ENCODE data around the gene DCTN1.

The DCTN1 gene

DNA sequence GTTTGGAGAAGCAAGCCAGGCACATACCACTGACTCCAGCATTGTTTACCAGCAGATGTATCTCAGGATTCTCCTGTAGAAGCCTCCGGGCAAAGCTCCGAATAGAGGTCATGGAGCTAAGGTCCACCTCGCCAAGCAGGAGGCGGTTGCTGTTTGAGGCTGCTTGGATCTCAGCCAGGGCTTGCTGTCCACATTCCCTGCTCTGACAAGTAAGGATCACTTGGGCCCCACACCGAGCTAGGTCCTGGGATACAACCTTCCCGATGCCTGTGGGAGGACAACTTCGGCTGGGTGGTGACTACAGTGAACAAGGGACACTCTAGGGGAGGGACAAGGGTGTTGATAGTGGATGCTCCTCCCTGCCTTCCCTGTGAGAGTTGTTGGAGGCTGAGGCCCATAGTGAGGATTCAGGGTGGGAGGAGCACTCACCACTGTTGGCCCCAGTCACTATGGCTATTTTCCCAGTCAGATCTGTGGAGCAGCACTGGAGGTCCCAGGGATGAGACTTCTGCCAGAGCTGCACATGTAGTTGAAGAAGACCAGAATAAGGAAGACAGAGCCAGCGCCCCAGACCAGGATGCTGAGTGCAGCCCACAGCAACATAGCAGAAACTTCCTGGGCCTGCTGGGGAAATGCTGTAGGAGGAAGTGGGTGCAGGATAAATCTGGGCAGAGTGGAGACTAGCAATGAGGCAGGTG is 33.0 kb upstream of the DCTN1 start:
- DNase-seq = no peak

DNA sequence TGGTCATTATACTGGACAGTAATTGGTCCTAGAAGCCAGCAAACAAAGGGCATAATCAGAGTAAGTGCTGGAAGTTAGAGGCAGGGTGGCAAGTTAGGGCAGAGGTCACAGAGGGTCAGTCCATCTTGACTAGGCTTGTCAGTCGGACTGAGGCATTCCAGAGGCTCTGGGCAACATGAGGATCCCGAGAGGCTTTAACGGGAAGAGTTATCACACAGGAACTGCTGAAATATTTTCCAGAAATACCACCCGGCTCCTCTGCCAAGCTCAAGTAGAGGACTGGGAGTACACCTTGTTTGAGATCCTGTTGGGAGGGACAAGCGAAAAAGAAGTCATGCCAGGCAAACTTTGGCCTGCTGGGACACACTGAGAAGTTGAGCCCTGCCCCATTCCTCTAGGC is 27.6 kb upstream of the DCTN1 start:
- no peak for DNase-seq

DNA sequence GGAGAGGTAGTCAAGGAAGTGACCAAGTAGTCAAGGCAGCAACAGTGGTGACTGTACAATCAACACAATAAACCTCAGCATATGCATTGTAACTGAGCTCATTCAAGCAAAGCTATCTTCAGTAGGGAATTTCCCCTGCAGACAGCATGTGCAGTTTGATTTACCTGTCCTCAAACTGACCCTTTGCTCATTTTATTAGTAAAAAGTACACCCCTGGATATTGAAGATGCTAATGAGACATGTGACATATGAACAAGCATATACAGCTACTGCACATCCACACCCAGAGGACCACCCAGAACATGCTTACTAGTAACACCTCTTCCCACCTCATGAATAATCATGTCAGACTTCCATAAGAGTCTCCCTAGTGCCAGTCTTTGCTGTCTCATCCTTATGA is 25.9 kb upstream of the DCTN1 start:
- no peak for DNase-seq

DNA sequence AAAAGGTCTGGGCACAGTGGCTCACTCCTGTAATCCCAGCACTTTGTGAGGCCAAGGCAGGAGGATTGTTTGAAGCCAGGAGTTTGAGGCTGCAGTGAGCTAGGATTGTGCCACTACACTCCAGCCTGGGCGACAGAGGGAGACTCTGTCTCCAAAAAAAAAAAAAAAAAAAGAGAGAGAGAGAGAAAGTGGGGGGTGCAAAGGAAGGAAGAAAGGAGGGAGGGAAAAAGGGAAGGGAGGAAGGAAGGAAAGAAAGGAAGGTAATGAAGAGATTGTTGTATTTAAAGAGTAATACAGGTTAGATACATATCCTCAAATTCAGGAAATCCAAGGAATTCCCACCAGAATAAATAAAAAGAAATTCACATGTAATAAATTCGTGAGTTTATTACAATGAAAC is 21.8 kb upstream of the DCTN1 start:
- DNase-seq = no peak

DNA sequence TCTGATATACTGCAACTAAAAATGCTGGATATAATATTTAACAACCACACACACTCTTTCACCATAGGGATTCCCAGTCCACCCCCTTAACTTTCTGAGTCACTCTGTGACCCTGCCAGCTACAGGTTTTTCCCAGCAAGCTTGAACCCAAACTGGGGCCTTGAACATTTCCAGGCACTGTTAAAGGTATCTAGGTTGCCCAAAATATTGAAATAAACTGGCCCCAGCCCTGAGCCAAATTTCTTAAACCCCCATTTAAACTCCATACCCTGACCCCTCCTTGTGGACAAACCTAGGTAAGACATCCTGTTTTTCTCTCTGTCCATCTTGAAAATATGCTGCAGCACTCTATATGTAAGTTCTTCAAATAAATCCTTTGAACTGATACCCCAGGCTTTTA is 19.7 kb upstream of the DCTN1 start:
- DNase-seq = peak; percentile 6

DNA sequence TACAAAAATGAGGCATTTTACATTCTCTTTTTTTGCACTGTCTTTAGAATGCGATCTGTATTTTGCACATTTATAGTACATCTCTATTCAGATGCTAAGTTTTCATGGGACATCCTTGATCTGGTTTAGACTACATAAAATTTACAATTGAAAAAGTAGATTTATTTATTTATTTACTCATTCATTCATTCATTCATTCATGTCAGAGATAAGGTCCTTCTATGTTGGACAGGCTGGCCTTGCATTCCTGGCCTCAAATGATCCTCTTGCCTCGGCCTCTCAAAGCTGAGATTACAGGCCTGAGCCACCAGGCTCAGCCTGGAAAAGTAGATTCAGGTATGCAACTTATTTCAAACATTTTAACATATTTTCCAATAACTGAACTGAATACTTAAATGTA is 16.0 kb upstream of the DCTN1 start:
- DNase-seq = no peak

DNA sequence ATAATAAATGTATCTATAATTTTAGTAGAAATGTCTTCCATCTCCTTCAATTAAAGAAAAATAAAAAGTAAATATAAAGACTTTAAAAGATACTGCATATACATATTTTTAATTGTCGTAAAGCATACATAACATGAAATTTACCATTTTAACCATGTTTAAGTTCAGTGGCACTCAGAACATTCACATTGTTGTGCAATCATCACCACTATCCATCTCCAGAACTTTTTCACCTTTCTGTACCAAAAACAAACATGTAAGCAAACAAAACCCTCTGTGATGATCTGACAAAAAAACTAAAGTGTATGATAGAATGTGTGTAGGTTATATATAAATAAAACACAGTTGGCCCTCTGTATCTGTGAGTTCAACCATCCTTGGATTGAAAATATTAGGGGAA is 13.4 kb upstream of the DCTN1 start:
- no peak for DNase-seq

DNA sequence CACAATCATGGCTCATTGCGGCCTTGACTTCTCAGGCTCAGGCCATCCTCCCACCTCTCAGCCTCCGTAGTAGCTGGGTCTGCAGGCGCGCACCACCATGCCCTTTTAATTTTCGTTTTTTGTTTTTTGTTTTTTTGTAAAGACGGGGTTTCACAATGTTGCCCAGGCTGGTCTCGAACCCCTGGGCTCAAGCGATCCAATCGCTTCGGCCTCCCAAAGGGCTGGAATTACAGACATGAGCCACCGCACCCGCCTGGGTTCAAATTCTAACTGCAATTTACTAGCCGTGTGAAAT is 12.3 kb upstream of the DCTN1 start:
- no peak for DNase-seq

DNA sequence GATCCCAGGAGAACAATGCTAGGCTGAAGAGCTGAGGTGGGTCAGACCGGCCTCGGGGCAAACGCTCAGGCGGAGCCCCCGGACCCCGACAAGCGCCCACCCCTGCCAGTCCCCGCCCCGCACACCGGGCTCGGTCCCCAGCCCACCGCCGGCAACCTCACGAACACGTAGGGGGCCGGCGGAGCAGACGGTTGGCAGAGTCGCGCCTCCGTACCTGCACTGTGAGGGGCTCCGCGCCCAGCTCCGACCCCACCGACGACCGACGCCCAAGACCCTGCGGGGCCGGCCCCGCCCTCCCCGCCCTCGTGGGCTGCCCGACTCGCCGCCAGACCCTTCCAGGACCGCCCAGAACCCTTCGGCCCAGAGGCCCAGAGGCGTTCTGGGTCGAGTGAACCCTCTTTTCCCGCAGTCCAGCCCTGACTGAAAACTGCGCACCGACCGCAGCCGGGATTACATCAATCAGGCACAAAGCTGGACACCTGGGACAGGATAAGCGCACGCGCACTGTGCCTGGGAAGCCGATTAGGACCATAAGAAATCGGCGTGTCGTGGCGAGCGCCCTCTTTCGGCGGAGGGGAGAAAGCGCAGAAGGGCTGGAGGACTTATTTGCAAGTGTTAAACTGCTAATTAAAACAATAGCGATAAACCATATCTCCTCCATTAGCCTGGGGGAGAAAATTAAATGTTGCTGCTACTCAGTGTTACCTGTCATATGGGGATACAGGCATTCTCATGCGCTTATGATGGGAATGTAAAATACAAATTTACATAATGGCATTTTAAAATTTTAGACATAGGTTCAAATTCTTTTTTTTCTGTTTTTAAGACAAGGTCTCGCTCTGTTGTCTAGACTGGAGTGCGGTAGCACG is 11.7 kb upstream of the DCTN1 start:
- peak; percentile 89 for DNase-seq

DNA sequence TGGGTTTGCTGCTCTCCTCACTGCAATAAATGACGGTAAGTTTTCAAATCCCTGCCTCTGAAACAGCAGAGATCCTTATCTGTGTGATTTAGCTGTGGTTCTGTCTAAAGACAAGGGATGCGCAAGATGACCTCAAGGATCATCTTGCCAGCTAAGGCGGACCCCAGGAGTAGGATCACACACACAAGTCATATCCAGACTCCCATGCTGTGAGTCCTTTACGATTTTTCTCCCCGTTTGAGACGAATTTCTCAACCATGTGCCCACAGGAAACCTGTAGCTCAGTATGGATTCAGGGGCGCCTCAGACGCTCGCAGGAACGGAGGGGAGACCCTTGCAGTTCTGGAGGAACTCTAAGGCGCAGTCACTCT is 11.1 kb upstream of the DCTN1 start:
- DNase-seq = no peak

DNA sequence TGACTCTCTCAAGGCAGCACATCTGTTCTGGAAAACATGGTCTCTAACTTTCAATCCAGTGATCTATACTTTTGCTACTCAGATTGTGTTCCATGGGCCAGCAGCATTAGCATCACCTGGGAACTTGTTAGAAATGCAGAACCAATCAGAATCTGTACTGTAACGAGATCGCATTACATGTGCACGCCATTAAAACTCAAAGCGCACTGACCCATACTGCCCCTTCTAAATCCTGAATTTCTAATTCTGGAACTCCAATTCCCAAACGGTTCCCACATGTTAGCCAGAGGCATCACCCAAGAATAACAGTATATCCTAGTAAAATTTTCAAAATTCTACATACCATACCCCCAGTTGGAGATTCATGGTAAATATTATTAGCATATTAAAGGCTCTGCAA is 10.5 kb upstream of the DCTN1 start:
- DNase-seq = no peak

DNA sequence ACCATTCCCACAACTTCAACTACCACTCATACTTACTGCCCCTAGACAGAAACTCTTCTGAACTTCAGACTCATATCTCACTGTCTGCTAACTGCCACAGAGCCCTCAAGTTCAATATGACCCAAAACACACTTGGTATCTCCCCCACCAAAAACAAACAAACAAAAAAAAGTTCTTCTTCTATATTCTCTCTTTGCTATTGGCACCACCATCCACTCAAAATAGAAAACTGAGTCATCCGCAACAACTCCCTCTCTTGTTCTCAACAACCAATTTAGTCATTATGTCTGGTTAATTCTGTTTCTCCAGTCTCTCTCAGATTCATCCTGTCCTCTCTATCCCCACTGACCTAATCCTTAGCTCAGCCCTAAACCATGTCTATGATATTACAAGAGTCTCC is 7.2 kb upstream of the DCTN1 start:
- no peak for DNase-seq

DNA sequence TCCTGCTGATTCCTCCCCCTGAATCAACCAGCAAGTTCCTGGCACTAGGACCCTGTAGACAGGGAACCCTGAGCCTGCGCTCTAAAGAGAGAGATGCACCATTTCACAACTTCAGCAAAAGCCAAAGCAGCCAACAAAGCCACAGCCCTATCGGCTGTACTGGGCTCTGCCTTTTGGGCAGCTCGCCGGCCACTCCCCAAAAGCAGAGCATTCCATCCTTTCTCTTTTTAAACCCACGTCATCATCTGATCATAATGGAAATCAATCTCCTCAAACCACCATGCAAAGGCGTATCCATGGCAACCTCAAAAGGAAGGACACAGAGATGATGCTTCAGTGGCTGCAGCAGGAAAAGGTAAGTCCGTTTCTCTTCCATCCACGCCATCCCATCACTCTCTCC is 5.3 kb upstream of the DCTN1 start:
- no peak for DNase-seq

DNA sequence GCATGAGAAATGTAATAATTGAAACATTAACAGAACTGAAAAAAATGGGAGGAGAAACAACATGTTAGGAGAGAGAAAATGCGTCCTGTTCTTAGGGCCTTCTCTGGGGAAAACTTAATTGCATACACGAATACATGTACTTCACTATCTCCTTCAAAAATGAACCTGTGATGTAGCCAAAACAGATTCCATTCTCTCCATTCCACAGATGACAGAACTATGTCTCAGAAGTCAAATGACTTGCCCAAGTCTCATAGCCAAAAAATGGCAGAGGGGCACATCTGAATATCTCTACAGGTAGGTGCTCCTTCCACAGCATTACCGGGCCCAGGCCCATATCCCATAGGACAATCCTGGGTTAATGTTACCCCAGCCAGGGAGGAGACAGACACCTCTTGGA is 3.9 kb upstream of the DCTN1 start:
- DNase-seq = no peak

DNA sequence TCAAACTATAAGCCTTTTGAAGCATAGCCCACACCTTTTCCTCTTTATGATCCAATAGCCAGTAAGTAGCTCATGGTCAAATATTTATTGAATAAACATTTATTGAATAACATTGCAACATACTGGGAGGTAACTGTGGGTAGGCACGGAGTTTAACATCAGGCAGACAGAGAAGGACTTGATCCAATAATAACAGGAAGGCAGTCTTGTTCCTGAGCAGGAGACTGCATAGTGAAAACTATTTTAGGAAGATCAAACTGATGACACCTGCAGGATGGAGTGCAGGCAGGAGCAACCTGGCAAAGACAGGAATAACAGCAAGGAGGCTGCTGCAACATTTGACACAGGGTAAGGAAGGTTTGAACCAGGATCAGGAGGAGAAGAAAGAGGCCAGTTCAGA is 3.1 kb upstream of the DCTN1 start:
- DNase-seq = no peak

DNA sequence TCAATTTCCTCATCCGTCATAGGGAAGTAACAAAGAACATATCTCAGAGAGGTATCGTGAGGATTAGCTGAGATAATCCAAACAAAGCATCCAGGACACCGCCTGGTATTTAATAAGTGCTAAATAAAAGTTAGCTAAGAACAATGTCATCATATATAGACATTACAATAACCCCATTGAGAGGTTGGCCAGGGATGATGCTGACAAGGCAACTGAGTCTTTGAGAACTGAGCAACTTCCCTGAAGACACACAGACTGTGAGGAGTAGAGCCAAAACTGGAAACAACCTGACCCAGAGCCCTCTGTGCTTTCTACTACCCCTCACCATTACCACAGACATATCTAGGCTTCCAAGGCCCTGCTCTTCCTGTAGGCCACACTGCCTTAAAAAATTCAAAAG is 1.6 kb upstream of the DCTN1 start:
- no peak for DNase-seq

DNA sequence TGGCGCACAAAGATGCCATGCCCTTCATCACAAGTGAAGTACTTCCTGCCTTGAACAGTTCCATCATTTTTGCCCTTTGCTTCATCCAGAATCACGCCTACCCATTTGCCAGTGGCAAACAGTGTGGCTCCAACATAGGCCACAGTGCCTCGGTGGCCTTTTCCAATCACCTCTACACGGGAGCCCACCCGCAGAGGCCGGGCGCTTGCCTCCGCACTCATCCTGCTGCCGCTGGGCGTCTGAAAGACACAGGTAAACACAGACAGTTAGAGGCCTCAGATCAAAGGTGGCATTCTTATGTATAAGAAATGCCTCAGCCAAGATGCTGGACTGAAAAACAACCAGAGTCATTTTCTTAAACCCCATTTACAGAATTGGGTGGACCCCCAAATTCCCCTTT is 2.1 kb downstream of the DCTN1 start:
- no peak for DNase-seq

DNA sequence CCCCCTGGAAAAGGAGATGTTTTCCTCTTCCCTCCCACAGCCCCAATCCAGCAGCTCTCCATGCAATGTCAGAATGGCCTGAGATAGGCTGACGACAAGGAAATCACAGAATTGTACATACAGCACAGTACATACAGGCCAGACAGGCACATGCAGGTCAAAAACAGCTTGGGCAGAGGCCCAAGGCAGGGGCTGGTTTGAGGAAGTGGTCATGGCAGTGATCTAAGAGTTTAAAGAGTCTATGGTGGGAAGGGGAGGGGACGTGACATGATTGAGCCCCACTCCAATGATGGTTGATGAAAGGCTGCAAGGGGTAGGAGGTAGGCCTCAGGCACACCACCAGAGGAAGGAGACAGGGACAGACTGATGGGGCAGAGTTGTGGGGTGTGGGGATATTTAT is 4.3 kb downstream of the DCTN1 start:
- DNase-seq = no peak

DNA sequence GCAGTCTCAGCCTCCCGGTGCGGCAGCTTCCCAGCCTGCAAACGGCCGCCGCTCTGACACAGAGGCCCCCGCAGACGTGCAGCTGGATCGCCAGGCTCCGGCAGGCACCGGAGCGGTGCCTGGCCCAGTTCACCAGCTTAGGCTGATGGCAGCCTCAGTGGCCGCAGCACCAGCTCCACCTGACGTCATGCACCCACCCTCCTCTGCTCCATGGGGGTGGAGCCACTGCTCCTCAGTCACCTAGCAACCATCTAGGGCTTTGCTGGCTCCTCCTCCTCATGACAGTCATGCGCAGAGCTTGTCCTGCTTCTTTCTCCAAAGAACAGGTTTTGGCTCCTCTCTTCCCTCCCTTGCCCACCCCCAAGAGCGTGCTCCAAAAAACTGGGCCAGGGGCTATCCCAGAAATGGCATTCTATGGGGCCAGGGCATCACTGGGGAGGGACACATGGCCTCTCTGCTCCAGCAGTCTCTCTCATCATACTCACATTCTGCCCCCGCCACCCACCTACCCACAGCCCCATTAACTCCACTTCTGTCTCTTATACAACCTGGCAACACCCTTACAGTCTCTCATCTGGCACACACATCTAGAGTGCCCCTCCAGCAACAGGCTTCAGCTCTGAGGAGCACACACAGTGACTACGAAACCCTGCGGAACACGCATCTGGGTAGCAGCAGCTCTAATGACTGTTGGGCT is 5.5 kb downstream of the DCTN1 start:
- DNase-seq = peak; percentile 93

DNA sequence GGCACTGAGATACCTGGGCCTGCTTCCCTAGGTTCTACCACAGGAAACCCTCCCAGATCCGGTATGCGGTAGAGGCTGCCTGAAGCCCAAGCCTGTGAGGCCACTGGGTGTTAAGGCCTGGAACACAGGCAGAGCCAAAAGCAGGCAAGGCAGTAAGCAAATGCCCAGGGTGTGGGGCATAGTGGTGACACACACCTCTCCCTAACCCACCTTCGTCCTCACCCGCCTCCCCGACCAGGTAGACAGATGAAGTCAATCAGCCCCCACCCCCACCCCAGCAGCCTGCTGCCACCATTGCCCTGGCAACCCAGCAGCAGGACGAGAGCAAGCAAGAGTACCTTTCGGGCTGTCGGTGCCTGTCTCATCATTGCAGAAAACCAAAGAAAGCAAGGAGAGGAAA is 6.1 kb downstream of the DCTN1 start:
- DNase-seq = peak; percentile 11

DNA sequence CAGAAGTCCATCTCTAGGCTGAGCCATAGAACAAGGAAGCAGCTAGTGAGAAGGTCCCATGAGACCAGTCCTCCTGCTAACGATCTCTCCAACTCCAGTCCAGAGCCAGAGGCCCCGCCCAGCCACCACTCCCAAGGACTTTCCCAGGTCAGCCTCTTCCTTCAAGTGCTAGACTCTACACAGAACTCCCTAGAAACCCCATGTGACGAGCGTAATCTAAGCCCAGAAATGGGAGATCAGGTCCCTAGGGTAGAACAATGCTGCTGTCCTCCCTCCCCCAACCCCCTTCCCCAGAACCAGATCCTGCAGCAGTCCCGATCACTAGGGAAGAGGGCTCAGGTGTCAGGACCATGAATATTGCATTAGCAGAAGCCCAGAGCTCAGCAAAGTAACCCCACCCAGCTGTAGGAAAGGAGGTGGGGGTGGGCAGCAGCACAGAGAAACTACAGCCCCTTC is 6.9 kb downstream of the DCTN1 start:
- peak; percentile 82 for DNase-seq

DNA sequence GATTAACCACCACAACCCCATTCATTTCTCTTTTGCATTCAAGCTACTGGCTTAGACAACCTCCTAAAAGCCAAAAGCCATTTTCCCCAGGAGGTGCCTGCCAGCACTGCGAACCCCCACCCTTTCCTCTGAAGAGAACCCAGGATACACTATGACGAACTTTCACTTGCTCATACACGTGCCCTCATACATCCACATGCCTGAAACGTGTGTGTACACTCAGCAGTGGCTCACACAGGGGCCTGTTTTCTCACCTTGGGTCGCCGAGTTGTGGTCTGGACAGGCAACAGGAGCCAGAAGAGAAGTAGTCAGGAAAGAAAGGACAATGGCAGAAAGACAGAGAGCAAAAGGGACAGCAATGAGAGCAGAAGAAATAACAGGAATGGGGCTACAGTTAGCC is 7.4 kb downstream of the DCTN1 start:
- DNase-seq = no peak

DNA sequence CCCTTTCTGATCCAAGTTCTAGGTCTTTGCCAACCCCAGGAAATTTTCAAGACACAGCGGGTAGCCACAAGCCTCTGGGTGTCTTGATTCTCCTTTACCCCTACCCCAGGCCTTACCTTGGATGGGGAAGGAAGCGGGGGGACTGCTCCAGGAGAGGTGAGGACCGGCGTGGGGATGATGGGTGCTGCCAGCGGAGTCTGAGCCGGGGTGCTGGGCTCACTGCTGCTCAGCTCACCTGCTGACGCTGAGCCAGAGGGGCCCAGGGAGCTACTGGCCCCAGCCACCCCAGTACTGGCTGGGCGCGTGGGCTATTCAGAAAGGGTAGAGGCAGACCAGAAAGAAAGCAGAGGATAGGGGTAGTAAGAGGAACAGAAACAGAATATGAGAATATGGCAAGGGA is 8.7 kb downstream of the DCTN1 start:
- DNase-seq = no peak

DNA sequence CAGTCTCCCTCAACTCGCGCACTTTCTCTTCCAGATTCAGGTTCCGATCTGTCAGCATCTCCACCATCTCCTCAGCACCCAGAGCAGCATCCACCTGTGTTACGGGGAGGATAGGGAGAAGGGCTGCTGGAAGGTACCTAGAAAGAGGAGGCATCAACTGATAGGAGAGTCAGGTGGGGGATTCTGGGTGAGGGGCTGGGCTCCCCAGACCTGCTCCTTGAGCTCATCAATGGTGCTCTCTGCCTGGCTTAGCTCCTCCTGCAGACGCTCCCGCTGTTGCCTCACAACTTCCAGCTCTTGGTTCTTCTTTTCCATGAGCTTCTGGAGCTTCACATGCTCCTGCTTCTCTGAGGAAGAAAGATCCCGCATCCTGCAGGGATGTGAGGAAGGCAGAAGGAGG is 10.1 kb downstream of the DCTN1 start:
- no peak for DNase-seq

Data from NCI-H1436 (cell line).